HG02981 (cell line): ENCODE measurements around the gene ADPRH.

Experiments
- ATAC-seq: cut with Tn5 transposase; IDR thresholded peaks from one replicate; pipeline ENCODE4 v1.9.1; 2021; ENCODE audit warnings: mild to moderate bottlenecking, moderate library complexity; ENCODE audit not compliant: unreplicated experiment

The ADPRH gene

DNA sequence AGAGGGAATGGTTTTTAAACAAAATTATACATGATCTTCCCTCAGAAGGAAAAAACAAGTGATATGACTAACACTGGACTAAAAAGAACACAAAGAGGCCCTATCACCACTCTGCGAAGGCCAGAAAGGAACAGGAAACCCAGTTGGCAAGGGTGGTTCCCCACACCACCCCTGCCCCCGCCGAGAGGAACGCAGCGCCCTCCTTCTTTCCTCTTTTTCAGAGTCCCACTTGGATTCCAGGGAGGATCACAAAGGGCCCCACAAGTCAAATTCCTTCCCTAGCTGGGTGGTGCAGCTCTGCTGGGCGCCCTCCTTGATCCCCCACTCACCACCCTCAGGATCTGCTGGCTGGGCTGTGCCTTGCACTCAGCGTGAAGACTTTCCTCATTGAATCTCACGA, 48.2 kb downstream of the ADPRH start:
- no peak for ATAC-seq

- peak; percentile 53 for ATAC-seq
Observed at GRCh38 chr3:119628390-119628789, 49.1 kb downstream of the ADPRH start.

DNA sequence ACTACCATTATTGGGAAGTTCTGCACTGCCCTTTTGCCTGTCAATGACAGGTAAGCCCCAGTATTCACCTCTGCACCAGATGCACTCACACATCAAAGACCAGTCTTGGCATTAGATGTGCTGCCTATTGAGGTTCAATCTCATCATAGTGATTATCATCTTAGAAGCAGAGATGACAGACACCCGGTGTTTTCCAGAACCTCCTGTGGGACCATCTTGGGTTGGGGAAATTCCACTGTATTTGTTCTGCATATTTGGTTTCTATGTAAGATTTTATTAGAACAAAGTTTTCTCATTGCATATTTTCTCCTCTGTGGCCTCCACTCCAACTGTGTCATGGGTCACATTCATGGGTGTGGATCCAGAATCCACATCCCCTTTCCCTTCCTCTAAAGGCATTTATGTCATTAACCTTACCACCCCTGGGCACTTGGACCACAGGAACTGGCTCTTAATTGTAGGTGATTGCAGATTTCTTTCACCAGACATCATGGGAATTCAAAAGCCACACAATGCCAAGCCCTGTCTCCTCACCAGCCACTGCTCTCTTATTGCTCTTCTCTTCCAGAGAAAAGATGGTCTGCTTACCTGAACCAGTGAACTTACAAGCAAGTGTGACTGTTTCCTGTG, 49.6 kb downstream of the ADPRH start:
- peak; percentile 28 for ATAC-seq

- ATAC-seq: no peak
Observed at GRCh38 chr3:119630128-119630879, 51.0 kb downstream of the ADPRH start.

DNA sequence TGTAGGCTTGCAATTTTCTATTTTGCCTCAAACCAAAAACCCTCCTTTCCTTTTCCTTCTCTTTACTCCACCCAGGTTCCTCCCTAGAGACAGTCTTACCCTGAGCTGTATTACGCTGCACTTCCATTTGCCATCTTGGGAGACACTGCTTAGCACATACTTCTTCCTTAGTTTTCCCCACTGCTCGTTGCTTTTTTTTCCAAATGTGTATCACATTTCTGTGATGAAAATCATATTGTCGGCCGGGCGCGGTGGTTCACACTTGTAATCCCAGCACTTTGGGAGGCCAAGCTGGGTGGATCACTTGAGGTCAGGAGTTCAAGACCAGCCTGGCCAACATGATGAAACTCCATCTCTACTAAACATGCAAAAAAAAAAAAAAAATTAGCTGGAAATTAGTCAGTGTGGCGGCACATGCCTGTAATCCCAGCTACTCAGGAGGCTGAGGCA, 51.6 kb downstream of the ADPRH start:
- ATAC-seq: no peak

DNA sequence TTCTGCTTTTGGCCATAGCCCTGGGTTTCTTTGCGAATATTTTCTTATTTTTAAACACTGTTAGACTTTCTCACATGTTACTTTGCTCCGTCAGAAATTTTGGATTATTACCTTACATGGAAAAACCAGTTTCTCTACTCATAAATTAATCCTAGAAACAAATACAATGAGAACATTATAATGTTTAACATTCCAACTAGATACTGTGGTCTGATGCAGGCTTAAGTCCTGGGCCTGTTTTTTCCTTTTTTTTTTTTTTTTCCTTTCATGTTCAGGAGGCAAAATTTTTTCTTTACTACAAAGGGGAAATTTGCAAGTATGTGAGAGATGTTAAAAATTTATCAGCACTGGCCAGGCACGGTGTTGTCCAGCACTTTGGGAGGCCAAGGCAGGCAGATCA, 52.2 kb downstream of the ADPRH start:
- ATAC-seq: no peak

- ATAC-seq: no peak
Observed at GRCh38 chr3:119632216-119632615, 52.9 kb downstream of the ADPRH start.

DNA sequence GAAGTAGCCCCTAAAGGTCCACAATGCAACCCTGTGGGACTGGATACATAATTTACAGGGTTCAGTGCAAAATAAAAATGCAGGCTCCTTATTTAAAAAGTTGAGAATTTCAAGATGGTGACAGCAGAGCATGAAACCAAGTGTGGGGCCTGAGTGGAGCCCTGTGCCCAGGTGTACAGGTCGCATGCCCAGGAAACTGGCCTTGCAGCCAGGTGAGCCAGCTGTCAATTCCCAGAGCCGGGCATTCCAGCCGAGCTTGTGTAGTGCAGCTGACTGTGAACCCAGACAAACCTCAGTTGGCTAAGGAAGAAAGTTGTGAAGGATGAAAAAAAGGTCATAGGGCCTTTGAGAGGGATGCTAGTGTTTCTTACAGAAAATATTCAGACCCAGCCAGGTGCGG, 53.5 kb downstream of the ADPRH start:
- ATAC-seq: no peak

GRCh38 chr3:119635719-119636118, 56.4 kb downstream of the ADPRH start:
- no peak for ATAC-seq

GRCh38 chr3:119636249-119636648, 57.0 kb downstream of the ADPRH start:
- ATAC-seq: no peak

DNA sequence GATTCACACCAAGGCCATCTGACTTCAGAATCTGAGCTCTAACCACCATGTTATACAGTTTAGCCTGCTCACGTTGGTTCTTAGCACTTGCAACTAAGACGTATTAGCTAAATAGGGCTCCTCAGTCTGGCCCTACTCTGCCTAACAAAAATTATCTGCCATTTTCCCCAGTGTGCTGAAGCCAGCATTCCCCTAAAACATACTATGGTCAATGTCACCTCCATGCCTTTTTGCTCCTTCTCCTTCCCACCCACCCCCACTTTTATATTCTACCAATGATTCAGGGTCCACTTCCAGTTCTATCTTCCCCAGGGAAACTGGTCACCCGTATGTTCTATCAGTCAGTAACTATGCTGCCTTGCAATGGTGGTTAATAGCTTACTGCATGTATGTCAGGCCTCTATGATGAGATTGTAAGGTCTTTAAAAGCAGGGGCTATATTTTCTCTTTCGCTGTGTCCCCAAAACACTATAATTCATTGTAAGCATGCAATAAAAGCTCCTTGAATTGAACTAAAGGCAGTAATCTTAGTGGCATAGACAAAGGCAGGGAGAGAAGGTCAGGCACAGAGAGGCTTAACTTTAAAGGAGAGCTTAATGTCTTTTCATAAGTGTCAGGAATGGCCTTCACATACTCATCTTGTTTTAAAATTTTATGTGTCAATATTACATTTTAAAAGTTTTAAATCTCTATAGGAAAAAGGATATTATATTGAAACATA, 57.8 kb downstream of the ADPRH start:
- ATAC-seq: no peak

GRCh38 chr3:119637679-119638477, 58.6 kb downstream of the ADPRH start:
- ATAC-seq: peak; percentile 32
